Thoracic aorta (tissue), 2 donors: Measurements from ENCODE around the gene S100A8. TPM values are rescaled to one million over a fixed set of nuclear protein-coding genes. Genes with fewer than 3 reads are reported as not detected.

Experiments used
- ATAC-seq: fragments of 150-250 bp; one replicate; pipeline ENCODE4 v1.8.0; 2017; ENCODE audit warnings: low read depth; ENCODE audit not compliant: insufficient number of reproducible peaks, low FRiP score
- DNase-seq: peaks from one replicate; pipeline ENCODE4 v3.0.0-alpha.2; 2020; ENCODE audit warnings: low spot score
- H3K27ac ChIP-seq, 2 donors: fragments of 200-600 bp; sonication (generic); 1 replicate in 1 of 2; 2 replicates in 1 of 2; pipeline ENCODE4 v1.5.1; 2016; ENCODE audit warnings: mild to moderate bottlenecking in 2 of 2, moderate library complexity in 2 of 2
- H3K27me3 ChIP-seq: fragments of 200-600 bp; sonication (generic); replicated peaks from 2 replicates; pipeline ENCODE4 v1.6.0; 2016; ENCODE audit warnings: mild to moderate bottlenecking; ENCODE audit not compliant: insufficient read depth
- H3K36me3 ChIP-seq: fragments of 200-600 bp; sonication (generic); one replicate; pipeline ENCODE4 v1.5.1; 2016
- H3K4me1 ChIP-seq, 2 donors: fragments of 200-600 bp; sonication (generic); 1 replicate in 1 of 2; 2 replicates in 1 of 2; pipeline versions ENCODE4 v1.5.1 to v1.6.0; 2016; ENCODE audit warnings: low read depth in 2 of 2, mild to moderate bottlenecking in 1 of 2; ENCODE audit not compliant: control insufficient read depth in 1 of 2
- H3K4me3 ChIP-seq: fragments of 200-600 bp; sonication (generic); 2 replicates; pipeline ENCODE4 v1.5.1; 2016; ENCODE audit warnings: mild to moderate bottlenecking
- H3K9me3 ChIP-seq: fragments of 200-600 bp; sonication (generic); 2 replicates; pipeline ENCODE4 v1.5.1; 2016
- total RNA-seq, 2 donors: library from RNA; depleted of rRNA; stranded (reverse); fragments of >200 nt; gene quantifications; one replicate each; pipeline versions ENCODE4 v1.1.0 to v1.2.3, GENCODE V29; 2016
- TF ChIP-seq, protein P1 (sequence below): fragments of 200-600 bp; sonication (generic); IDR thresholded peaks from one replicate; pipeline ENCODE4 v1.5.1; 2019; ENCODE audit warnings: antibody characterized with exemption

Gene S100A8
- total RNA-seq, 2 donors from 2014 or later = 31.5 to 95.4 TPM

DNA sequence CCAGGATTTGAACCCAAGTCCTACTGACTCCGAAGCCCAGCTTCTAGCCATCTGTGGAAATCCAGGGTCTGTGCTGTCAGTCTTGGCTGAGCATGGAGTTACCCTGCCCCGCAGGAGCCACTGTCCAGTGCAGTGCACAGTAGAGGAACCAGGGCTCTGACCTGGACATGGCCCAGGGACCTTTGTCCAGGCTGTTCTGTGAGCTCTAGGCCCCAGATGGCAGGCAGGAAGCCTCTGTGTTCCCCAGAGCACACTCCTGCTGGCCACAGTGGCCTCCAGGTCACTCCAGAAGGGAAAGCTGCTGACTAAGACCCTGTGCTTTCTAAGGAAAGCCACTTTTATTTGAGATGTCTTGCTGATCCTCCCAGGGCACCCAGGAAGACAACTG, 39.3 kb upstream of the S100A8 start:
- no peaks in the 10 kb centered on the region for H3K36me3 ChIP-seq
- no peaks in the 10 kb centered on the region for H3K9me3 ChIP-seq
- no peaks in the 10 kb centered on the region for H3K27me3 ChIP-seq
- no peak overlapping the region for H3K4me3 ChIP-seq
- ATAC-seq (no peak), DNase-seq (no peak)
- TF ChIP-seq, protein P1, sequence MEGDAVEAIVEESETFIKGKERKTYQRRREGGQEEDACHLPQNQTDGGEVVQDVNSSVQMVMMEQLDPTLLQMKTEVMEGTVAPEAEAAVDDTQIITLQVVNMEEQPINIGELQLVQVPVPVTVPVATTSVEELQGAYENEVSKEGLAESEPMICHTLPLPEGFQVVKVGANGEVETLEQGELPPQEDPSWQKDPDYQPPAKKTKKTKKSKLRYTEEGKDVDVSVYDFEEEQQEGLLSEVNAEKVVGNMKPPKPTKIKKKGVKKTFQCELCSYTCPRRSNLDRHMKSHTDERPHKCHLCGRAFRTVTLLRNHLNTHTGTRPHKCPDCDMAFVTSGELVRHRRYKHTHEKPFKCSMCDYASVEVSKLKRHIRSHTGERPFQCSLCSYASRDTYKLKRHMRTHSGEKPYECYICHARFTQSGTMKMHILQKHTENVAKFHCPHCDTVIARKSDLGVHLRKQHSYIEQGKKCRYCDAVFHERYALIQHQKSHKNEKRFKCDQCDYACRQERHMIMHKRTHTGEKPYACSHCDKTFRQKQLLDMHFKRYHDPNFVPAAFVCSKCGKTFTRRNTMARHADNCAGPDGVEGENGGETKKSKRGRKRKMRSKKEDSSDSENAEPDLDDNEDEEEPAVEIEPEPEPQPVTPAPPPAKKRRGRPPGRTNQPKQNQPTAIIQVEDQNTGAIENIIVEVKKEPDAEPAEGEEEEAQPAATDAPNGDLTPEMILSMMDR = no peak
- no peak overlapping the region for H3K27ac ChIP-seq
- H3K4me1 ChIP-seq = no peaks in the 10 kb centered on the region

DNA sequence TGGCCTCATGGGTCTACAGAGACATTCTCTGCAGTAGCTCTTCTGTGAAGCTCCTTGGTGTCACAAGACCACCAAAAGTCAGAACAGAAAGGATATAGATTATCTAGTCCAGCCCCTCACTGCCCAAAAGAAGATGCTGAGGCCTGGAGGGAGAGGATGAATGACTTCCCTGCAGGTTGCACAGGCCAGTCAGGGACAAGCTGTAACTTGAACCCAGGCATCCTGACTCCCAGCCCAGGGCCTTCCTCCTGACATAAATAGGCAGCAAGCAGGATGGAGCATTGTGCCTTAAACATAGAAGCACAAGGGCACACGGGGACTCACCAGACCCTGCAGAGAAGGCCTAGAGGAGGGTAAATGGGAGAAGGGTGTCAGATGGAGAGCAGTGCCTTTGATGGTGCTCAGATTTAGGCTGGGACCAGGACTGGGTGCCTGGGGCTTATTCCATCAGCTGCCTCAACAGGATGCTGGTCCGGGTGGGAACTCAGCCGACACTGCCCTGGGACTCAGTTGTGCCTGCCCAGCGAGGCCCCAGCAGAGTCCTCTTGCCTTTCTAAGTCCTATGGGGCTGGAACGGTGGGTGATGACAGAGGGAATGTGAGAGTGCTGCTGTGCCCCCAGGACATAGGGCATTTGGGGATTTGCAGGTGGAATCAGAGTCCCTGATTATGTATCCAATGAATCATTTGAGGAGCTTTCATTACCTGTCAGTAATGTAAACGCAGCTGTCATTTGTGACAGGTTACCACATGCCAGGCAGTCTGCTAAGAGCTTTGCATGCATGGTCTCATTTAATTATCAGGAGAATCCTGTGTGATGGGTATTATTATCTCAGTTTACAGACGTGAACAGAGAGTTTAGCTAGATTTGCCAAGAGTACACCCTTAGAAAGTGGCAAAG, 38.6 kb upstream of the S100A8 start:
- DNase-seq (no peak), ATAC-seq (no peak)
- no peaks in the 10 kb centered on the region for H3K9me3 ChIP-seq
- TF ChIP-seq, protein P1 = no peak
- H3K4me3 ChIP-seq = no peak overlapping the region
- no peaks in the 10 kb centered on the region for H3K36me3 ChIP-seq
- H3K4me1 ChIP-seq = no peaks in the 10 kb centered on the region
- H3K27me3 ChIP-seq = no peaks in the 10 kb centered on the region
- H3K27ac ChIP-seq = no peak overlapping the region

DNA sequence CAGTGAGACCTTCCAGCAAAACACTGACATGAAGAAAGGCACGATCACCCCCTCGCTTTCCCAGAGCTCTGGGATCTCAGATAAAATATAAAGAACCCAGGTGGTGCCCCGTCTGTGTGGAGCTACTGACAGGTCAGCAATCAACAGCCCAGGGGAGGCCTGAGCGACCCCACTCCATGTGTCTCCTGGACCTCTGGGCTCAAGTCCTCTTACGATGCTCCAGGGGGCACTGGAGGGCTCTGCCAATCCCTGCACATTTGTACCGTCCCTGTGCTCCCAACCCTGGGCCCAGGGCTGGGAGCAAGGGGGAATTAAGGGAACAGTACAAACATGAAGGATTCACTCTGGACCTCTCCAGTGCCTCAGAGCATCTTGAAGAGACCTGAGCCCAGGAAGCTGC, 37.9 kb upstream of the S100A8 start:
- Histone ChIP-seq H3K27me3 (no peaks in the 10 kb centered on the region), H3K9me3 (no peaks in the 10 kb centered on the region), H3K4me1 (no peaks in the 10 kb centered on the region), H3K4me3 (no peak overlapping the region), H3K27ac (no peak overlapping the region), H3K36me3 (no peaks in the 10 kb centered on the region)
- DNase-seq (no peak), ATAC-seq (no peak)
- TF ChIP-seq, protein P1 = no peak

DNA sequence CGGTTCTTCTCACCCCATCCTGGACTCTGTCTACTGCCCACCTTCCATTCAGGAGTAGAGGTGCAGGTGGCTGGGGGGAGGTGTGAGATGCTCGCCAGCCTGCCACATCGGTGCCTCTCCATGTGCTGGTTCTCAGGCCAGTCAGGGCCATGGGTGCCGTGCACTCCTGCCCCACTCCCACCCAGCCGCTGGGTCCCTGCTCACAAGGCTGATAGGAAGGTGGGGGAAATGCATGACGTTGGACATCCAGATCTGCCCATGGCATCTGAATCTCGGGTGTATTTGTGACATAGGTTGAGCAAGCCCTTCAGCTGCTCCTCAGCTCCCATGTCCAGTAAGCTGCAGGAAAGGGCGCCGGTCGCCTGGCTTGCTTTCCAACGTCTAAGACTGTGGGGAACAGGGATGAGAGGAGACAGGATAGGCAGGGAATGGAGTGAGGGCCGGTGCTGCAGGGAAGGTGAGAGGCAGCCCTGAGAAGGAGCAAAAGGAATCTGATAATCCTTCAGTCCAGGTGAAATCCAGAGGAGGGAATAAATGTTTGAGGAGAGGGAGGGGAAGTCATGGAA, 37.3 kb upstream of the S100A8 start:
- Histone ChIP-seq H3K4me1 (no peaks in the 10 kb centered on the region), H3K27me3 (no peaks in the 10 kb centered on the region), H3K36me3 (no peaks in the 10 kb centered on the region), H3K4me3 (no peak overlapping the region), H3K9me3 (no peaks in the 10 kb centered on the region), H3K27ac (no peak overlapping the region)
- ATAC-seq = no peak
- TF ChIP-seq, protein P1 = no peak
- no peak for DNase-seq

DNA sequence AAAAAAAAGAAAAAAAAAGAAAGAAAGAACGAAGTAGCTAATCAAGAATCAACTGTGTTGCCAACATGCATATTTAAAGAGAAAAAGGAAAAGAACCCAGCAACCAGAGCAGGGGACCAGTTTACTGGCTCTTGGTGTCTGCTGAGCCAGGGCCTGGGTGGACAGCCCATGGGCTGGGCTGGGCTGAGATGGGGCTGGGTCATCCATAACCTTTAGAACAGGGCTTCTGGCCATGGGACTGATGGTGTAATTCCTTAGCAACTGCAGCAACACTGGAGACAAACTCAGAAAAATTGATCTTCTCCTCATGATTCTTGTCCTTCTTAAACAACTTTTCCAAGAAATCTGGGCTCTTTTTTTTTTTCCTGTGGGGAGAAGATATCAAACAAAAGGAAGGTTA, 35.9 kb upstream of the S100A8 start:
- ATAC-seq = no peak
- DNase-seq = no peak
- no peak overlapping the region for H3K27ac ChIP-seq
- no peaks in the 10 kb centered on the region for H3K27me3 ChIP-seq
- no peaks in the 10 kb centered on the region for H3K9me3 ChIP-seq
- H3K4me1 ChIP-seq = no peaks in the 10 kb centered on the region
- TF ChIP-seq, protein P1 = no peak
- no peaks in the 10 kb centered on the region for H3K36me3 ChIP-seq
- no peak overlapping the region for H3K4me3 ChIP-seq
